PC-9 (cell line): ENCODE measurements around the gene COPS6. TPM values are rescaled to one million over a fixed set of nuclear protein-coding genes. Genes with fewer than 3 reads are reported as not detected.

Experiments
- BruUV-seq: library from RNA; stranded (reverse); fragments of 400-500 nt; replicated peaks from 2 replicates; lab custom pipeline; 2021; lab: Mats Ljungman, UMichigan
- CTCF ChIA-PET: fragments of 300-600 bp; sonication (Branson Sonifier 250); formaldehyde crosslinking; loops from one replicate; lab custom pipeline; 2022; ENCODE audit warnings: antibody characterized with exemption; lab: Charles Lee
- POLR2A ChIA-PET: fragments of 300-600 bp; sonication (Branson Sonifier 250); formaldehyde crosslinking; loops from one replicate; lab custom pipeline; 2022; ENCODE audit warnings: antibody characterized with exemption; ENCODE audit not compliant: unreplicated experiment; lab: Charles Lee
- DNase-seq, 2 experiments: peaks; one replicate each; pipeline versions ENCODE4 v3.0.0 to v3.0.0-alpha.2; 2015 to 2022; ENCODE audit warnings: mixed read lengths in 1 of 2
- H2AFZ ChIP-seq: fragments of 200-600 bp; sonication (generic); 2 replicates; pipeline ENCODE4 v1.8.1; 2017; ENCODE audit warnings: antibody characterized with exemption
- H3F3A ChIP-seq: fragments of 200-600 bp; sonication (generic); 2 replicates; pipeline ENCODE4 v1.8.1; 2017; ENCODE audit warnings: antibody characterized with exemption, mild to moderate bottlenecking, low read depth; ENCODE audit not compliant: insufficient read depth
- H3K27ac ChIP-seq: fragments of 200-600 bp; sonication (generic); 2 replicates; pipeline ENCODE4 v1.6.1; 2016; ENCODE audit warnings: mixed run types
- H3K27me3 ChIP-seq: fragments of 200-600 bp; sonication (generic); 2 replicates; pipeline ENCODE4 v1.6.1; 2016; ENCODE audit warnings: low read depth, mixed run types; ENCODE audit not compliant: insufficient read depth
- H3K36me3 ChIP-seq: fragments of 200-600 bp; sonication (generic); 2 replicates; pipeline ENCODE4 v1.6.1; 2016; ENCODE audit warnings: low read depth, mixed run types
- H3K4me1 ChIP-seq: fragments of 200-600 bp; sonication (generic); replicated peaks from 2 replicates; pipeline ENCODE4 v1.6.1; 2016; ENCODE audit warnings: mixed run types; ENCODE audit not compliant: insufficient read depth
- H3K4me2 ChIP-seq: fragments of 200-600 bp; sonication (generic); 2 replicates; pipeline ENCODE4 v1.6.1; 2017; ENCODE audit warnings: mixed run types
- H3K4me3 ChIP-seq: fragments of 200-600 bp; sonication (generic); 2 replicates; pipeline ENCODE4 v1.6.1; 2016; ENCODE audit warnings: mixed run types
- H3K79me2 ChIP-seq: fragments of 200-600 bp; sonication (generic); 2 replicates; pipeline ENCODE4 v1.6.1; 2017; ENCODE audit warnings: low read depth, mixed run types
- H3K9me2 ChIP-seq: fragments of 200-600 bp; sonication (generic); 2 replicates; pipeline ENCODE4 v1.8.1; 2017; ENCODE audit warnings: mild to moderate bottlenecking; ENCODE audit not compliant: insufficient read depth
- H3K9me3 ChIP-seq: fragments of 200-600 bp; sonication (generic); 2 replicates; pipeline ENCODE4 v1.8.1; 2016; ENCODE audit warnings: low read depth; ENCODE audit not compliant: insufficient read depth
- H4K20me1 ChIP-seq: fragments of 200-600 bp; sonication (generic); 2 replicates; pipeline ENCODE4 v1.8.1; 2017; ENCODE audit not compliant: insufficient read depth
- EZH2 ChIP-seq: fragments of 200-600 bp; sonication (generic); IDR thresholded peaks from 2 replicates; pipeline ENCODE4 v1.8.0; 2017; ENCODE audit warnings: antibody characterized with exemption, low read depth
- intact Hi-C: fragments of 100-400 bp; cut with micrococcal nuclease; formaldehyde crosslinking; loops from one replicate; pipeline ENCODE4 v1.10.0; 2022; ENCODE audit not compliant: unreplicated experiment
- total RNA-seq: library from RNA; stranded (reverse); gene quantifications from 2 replicates; pipeline ENCODE4 v1.2.3, GENCODE V29; 2021
- TF ChIP-seq, protein P1 (sequence below): fragments of 200-600 bp; sonication (generic); conservative IDR thresholded peaks from 2 replicates; pipeline ENCODE4 v1.6.1; 2017; ENCODE audit warnings: mixed run types, antibody characterized with exemption, mild to moderate bottlenecking, moderate library complexity

Gene COPS6
- total RNA-seq, 1 experiment from 2014 or later: 145 TPM

DNA sequence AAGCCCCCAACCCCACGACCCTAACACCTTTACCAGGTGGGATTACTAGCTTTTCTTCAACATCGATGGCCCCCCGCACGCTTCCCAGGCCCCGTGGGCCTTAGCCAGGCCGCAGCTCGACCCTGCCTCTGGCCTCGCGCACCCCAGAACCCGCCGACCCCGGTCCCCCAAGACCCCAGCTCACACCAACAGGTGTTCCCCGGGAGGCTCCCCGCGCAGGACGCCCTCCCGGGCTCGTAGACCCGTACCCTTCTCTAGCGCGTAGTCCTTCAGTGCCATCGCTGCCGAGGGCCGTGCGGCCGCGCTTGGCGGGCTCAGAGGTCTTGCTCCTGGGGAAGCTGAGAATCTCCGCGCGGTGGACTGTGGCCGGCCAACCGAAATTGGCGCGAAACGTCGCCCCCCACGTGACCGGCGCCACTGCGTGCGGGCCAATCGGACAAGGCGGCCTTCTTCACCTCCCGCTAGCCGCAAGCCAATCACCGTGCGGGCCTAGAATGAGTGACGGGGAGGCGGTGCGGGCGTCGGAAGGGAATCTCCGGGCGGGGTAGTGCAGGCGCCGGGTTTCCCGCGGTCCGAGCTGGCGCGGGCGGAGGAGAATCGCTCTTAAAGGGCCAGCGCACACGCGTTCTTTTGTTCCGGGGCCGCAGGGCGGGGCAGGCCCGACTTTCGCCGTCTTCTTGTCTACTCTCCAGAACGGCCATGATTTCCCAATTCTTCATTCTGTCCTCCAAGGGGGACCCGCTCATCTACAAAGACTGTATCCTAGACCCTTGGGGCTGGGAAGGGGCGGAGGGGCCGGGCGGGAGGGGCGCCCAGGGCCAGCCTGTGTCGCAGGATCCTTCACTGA, 12.5 kb downstream of the COPS6 start, which contains the start of the genes AP4M1 and MCM7:
Gene AP4M1 (plus strand): TSS at position 628 of the 847 bp plus-strand sequence. CDS start 72 bp downstream, at position 700.
Gene MCM7 (minus strand): TSS at position 382 of the 847 bp plus-strand sequence. CDS start 103 bp downstream, at position 279.
- H3K79me2 ChIP-seq: peaks cover 48% of the 10 kb centered on the region
- H3K4me3 ChIP-seq: peak within 1 kb of the TSS; percentile 99
- H3F3A ChIP-seq: peaks cover 52% of the 10 kb centered on the region
- H3K27me3 ChIP-seq: no peaks in the 10 kb centered on the region
- H3K27ac ChIP-seq: peak within 1 kb of the TSS; percentile 85
- no peaks in the 10 kb centered on the region for H3K9me3 ChIP-seq
- peak within 1 kb of the TSS; percentile 94 for H3K4me2 ChIP-seq
- no peak for TF ChIP-seq EZH2
- TF ChIP-seq, protein P1, sequence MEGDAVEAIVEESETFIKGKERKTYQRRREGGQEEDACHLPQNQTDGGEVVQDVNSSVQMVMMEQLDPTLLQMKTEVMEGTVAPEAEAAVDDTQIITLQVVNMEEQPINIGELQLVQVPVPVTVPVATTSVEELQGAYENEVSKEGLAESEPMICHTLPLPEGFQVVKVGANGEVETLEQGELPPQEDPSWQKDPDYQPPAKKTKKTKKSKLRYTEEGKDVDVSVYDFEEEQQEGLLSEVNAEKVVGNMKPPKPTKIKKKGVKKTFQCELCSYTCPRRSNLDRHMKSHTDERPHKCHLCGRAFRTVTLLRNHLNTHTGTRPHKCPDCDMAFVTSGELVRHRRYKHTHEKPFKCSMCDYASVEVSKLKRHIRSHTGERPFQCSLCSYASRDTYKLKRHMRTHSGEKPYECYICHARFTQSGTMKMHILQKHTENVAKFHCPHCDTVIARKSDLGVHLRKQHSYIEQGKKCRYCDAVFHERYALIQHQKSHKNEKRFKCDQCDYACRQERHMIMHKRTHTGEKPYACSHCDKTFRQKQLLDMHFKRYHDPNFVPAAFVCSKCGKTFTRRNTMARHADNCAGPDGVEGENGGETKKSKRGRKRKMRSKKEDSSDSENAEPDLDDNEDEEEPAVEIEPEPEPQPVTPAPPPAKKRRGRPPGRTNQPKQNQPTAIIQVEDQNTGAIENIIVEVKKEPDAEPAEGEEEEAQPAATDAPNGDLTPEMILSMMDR: no peak
- peaks cover 35% of the 10 kb centered on the region for H3K36me3 ChIP-seq
- H3K4me1 ChIP-seq: peaks cover 19% of the 10 kb centered on the region
- peaks cover 1% of the 10 kb centered on the region; the same call in 1 of the 2 replicates for H4K20me1 ChIP-seq
- BruUV-seq: TSS peak; percentile 32
- intact Hi-C loops: loop anchor here (1.0 to 2.0 kb wide), 4 partner anchors 18 to 328 kb away; partner anchors contain the start of genes CNPY4, MBLAC1, MEPCE and TAF6
- no peaks in the 10 kb centered on the region for H3K9me2 ChIP-seq
- peak within 1 kb of the TSS; percentile 88 for H2AFZ ChIP-seq
- DNase-seq: peak; percentile 96 to 100
- POLR2A ChIA-PET: interaction anchor here (0.5 to 1.2 kb wide), 8 partner anchors 19 to 961 kb away, joined by 3 to 24 read pairs (median 6); partner anchors contain the start of gene ZCWPW1
- CTCF ChIA-PET: interaction anchor here (0.6 to 1.8 kb wide), 4 partner anchors 19 to 280 kb away, joined by 3 to 12 read pairs (median 4); no protein-coding TSS in a partner anchor

DNA sequence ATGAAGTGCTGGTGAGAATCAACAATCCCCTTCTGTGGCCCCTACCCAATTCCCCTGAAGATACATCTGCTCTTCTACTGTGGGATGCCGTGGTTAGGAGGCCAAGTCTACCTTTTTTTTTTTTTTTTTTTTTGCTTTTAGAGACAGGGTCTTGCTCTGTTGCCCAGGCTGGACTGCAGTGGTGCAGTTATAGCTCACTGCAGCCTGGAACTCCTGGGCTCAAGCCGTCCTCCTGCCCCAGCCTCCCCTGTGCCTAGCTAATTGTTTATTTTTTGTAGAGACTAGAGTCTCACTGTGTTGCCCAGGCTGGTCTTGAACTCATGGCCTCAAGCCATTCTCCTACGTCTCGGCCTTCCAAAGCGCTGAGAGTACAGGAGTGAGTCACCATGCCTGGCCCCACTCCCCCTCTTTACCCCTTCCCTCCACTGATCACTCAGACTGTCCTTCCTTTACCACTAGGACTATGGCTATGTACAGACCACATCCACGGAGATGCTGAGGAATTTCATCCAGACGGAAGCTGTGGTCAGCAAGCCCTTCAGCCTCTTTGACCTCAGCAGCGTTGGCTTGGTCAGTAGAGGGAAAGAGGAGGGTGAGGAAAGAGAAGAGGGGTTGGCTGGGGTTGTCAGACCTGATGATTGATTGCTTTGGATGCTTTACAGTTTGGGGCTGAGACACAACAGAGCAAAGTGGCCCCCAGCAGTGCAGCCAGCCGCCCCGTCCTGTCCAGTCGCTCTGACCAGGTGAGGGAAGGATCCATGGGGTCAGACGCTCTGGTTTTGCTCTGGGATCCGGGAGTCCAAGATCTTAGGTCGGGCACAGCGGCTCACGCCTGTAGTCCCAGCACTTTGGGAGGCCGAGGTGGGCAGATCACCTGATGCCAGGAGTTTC, 14.4 kb downstream of the COPS6 start:
- H3K9me2 ChIP-seq: no peaks in the 10 kb centered on the region
- no peaks in the 10 kb centered on the region for H3K9me3 ChIP-seq
- ChIA-PET POLR2A (interaction anchor here (0.6 kb wide), 1 partner anchor 21 kb away, joined by 6 read pairs; no protein-coding TSS in a partner anchor), CTCF (interaction anchor here (0.6 kb wide), 2 partner anchors 8 to 22 kb away, joined by 6 read pairs; no protein-coding TSS in a partner anchor)
- H3K79me2 ChIP-seq: peaks cover 31% of the 10 kb centered on the region
- H3K27me3 ChIP-seq: no peaks in the 10 kb centered on the region
- H3F3A ChIP-seq: peaks cover 33% of the 10 kb centered on the region
- H3K4me1 ChIP-seq: peaks cover 19% of the 10 kb centered on the region
- no peaks in the 10 kb centered on the region; the same call in 1 of the 2 replicates for H4K20me1 ChIP-seq
- intact Hi-C loops: no loop called here
- H2AFZ ChIP-seq: no peak overlapping the region
- no TSS peak for BruUV-seq
- peak overlapping the region; percentile 87 for H3K4me2 ChIP-seq
- peak overlapping the region; percentile 99; the same call in 1 of the 2 replicates for H3K4me3 ChIP-seq
- DNase-seq: no peak
- H3K27ac ChIP-seq: no peak overlapping the region
- H3K36me3 ChIP-seq: peaks cover 22% of the 10 kb centered on the region
- TF ChIP-seq, protein P1: no peak
- no peak for TF ChIP-seq EZH2
